Endothelial cell (in vitro differentiated cells): ENCODE data around the gene CFAP97D1. TPM values are rescaled to one million over a fixed set of nuclear protein-coding genes. Genes with fewer than 3 reads are reported as not detected.

ENCODE experiments used
- DNase-seq: peaks from one replicate; pipeline ENCODE4 v3.0.0; 2021; ENCODE audit warnings: low spot score
- H3K27ac Mint-ChIP-seq: one replicate; pipeline ENCODE4 v1.8.0; 2021; ENCODE audit warnings: mixed read lengths, inconsistent platforms; ENCODE audit not compliant: unreplicated experiment
- H3K27me3 Mint-ChIP-seq: one replicate; pipeline ENCODE4 v1.8.0; 2021; ENCODE audit warnings: mild to moderate bottlenecking, moderate library complexity, mixed read lengths, inconsistent platforms; ENCODE audit not compliant: unreplicated experiment
- H3K36me3 Mint-ChIP-seq: one replicate; pipeline ENCODE4 v1.8.0; 2021; ENCODE audit warnings: mild to moderate bottlenecking, low read depth, mixed read lengths, inconsistent platforms; ENCODE audit not compliant: unreplicated experiment
- H3K4me1 Mint-ChIP-seq: one replicate; pipeline ENCODE4 v1.8.0; 2021; ENCODE audit warnings: mild to moderate bottlenecking, mixed read lengths, inconsistent platforms; ENCODE audit not compliant: unreplicated experiment
- H3K4me3 Mint-ChIP-seq: one replicate; pipeline ENCODE4 v1.8.0; 2021; ENCODE audit warnings: mild to moderate bottlenecking, mixed read lengths, inconsistent platforms; ENCODE audit not compliant: unreplicated experiment
- H3K9me3 Mint-ChIP-seq: one replicate; pipeline ENCODE4 v1.8.0; 2021; ENCODE audit warnings: mixed read lengths, inconsistent platforms; ENCODE audit not compliant: unreplicated experiment
- CTCF ChIP-seq: fragments of 200-600 bp; sonication (generic); IDR thresholded peaks from one replicate; pipeline ENCODE4 v1.5.0; 2021; ENCODE audit warnings: antibody characterized with exemption; ENCODE audit not compliant: unreplicated experiment
- total RNA-seq: library from RNA; stranded (reverse); fragmentation: NEBNext Ultra II Directional; extraction: Animal tissue kit (Norgen Biotek cat#: 25700); gene quantifications from one replicate; pipeline ENCODE4 v1.2.1, GENCODE V29; 2021; ENCODE audit not compliant: unreplicated experiment

Gene CFAP97D1
- total RNA-seq, 1 donor from 2014 or later: 0.10 TPM

- no peaks in the 10 kb centered on the region for H3K9me3 Mint-ChIP-seq
- peaks cover 9% of the 10 kb centered on the region for H3K4me1 Mint-ChIP-seq
- peaks cover 2% of the 10 kb centered on the region for H3K27me3 Mint-ChIP-seq
- TF ChIP-seq CTCF: no peak
- no peak for DNase-seq
- no peak overlapping the region for H3K27ac Mint-ChIP-seq
- no peak overlapping the region for H3K4me3 Mint-ChIP-seq
- H3K36me3 Mint-ChIP-seq: peaks cover 6% of the 10 kb centered on the region
Measured at GRCh38 chr17:43810226-43810715, 30.0 kb downstream of the CFAP97D1 start.

GRCh38 chr17:43810823-43811222 is 30.6 kb downstream of the CFAP97D1 start:
- Mint-ChIP-seq H3K4me3 (no peak overlapping the region), H3K4me1 (peaks cover 9% of the 10 kb centered on the region), H3K27ac (no peak overlapping the region), H3K27me3 (peaks cover 2% of the 10 kb centered on the region), H3K36me3 (peaks cover 6% of the 10 kb centered on the region), H3K9me3 (no peaks in the 10 kb centered on the region)
- TF ChIP-seq CTCF: no peak
- DNase-seq: no peak

- H3K27ac Mint-ChIP-seq: no peak overlapping the region
- H3K27me3 Mint-ChIP-seq: peaks cover 2% of the 10 kb centered on the region
Measured at GRCh38 chr17:43812396-43813265, 32.4 kb downstream of the CFAP97D1 start.

GRCh38 chr17:43813386-43813785 is 33.2 kb downstream of the CFAP97D1 start:
- no peak for TF ChIP-seq CTCF
- no peak overlapping the region for H3K27ac Mint-ChIP-seq

More at GRCh38 chr17:43812396-43813265, 32.4 kb downstream of the CFAP97D1 start:
- Mint-ChIP-seq H3K4me1 (peaks cover 9% of the 10 kb centered on the region), H3K4me3 (no peak overlapping the region), H3K36me3 (peaks cover 6% of the 10 kb centered on the region), H3K9me3 (no peaks in the 10 kb centered on the region)
- no peak for TF ChIP-seq CTCF
- no peak for DNase-seq

GRCh38 chr17:43814026-43814425 is 33.8 kb downstream of the CFAP97D1 start:
- no peak for DNase-seq
- no peaks in the 10 kb centered on the region for H3K9me3 Mint-ChIP-seq
- H3K36me3 Mint-ChIP-seq: peaks cover 6% of the 10 kb centered on the region
- TF ChIP-seq CTCF: no peak
- peaks cover 9% of the 10 kb centered on the region for H3K4me1 Mint-ChIP-seq
- H3K4me3 Mint-ChIP-seq: no peak overlapping the region
- H3K27me3 Mint-ChIP-seq: peaks cover 2% of the 10 kb centered on the region
- H3K27ac Mint-ChIP-seq: no peak overlapping the region

More at GRCh38 chr17:43813386-43813785, 33.2 kb downstream of the CFAP97D1 start:
- H3K9me3 Mint-ChIP-seq: no peaks in the 10 kb centered on the region
- H3K27me3 Mint-ChIP-seq: peaks cover 2% of the 10 kb centered on the region
- DNase-seq: no peak
- no peak overlapping the region for H3K4me3 Mint-ChIP-seq
- peaks cover 9% of the 10 kb centered on the region for H3K4me1 Mint-ChIP-seq
- peaks cover 6% of the 10 kb centered on the region for H3K36me3 Mint-ChIP-seq
